HEK293 (cell line): ENCODE results near the gene BTG2.

Experiments
- BCL11A ChIP-seq: fragments of 450-650 bp; formaldehyde crosslinking; IDR thresholded peaks from 2 replicates; pipeline ENCODE4 v1.5.1; 2016; ENCODE audit warnings: low read depth, missing biosample characterization, missing genetic modification characterization
- GFI1B ChIP-seq: fragments of 450-650 bp; formaldehyde crosslinking; IDR thresholded peaks from 2 replicates; pipeline ENCODE4 v1.5.1; 2016; ENCODE audit warnings: missing biosample characterization, missing genetic modification characterization
- SP2 ChIP-seq: fragments of 450-650 bp; formaldehyde crosslinking; IDR thresholded peaks from 2 replicates; pipeline ENCODE4 v1.5.1; 2016; ENCODE audit warnings: missing biosample characterization, missing genetic modification characterization
- ZBTB8A ChIP-seq: fragments of 450-650 bp; formaldehyde crosslinking; IDR thresholded peaks from 2 replicates; pipeline ENCODE4 v1.5.1; 2016; ENCODE audit warnings: missing biosample characterization, missing genetic modification characterization
- ZSCAN23 ChIP-seq: fragments of 450-650 bp; formaldehyde crosslinking; IDR thresholded peaks from 2 replicates; pipeline ENCODE4 v1.5.1; 2016; ENCODE audit warnings: missing biosample characterization, missing genetic modification characterization

DNA sequence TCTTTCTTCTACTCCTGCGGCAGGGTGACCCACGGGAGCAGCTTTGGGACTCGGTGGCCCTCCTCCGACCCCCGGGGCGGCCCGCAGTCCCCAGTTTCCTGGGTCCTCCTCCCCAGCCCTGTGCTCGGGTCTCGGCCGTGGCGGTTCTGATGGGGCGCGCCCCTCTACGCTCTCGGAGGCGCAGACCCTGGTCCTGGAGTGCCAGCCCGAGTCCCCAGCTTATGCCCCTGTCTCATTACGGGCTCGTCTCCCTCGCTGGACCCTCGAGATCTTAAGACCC, 430 bp downstream of the BTG2 start:
- TF ChIP-seq ZSCAN23 (tag by site-specific recombination) = no peak
- TF ChIP-seq GFI1B (tag by site-specific recombination) = no peak
- no peak for TF ChIP-seq BCL11A (tag by site-specific recombination)
- no peak for TF ChIP-seq SP2
- TF ChIP-seq ZBTB8A (tag by site-specific recombination) = no peak
